ENCODE results near the gene CDK2. TPM values are rescaled to one million over a fixed set of nuclear protein-coding genes. Genes with fewer than 3 reads are reported as not detected.

The CDK2 gene
- total RNA-seq, 4 donors from 2014 or later = 18.3 to 25.2 (median 24.0) TPM

DNA sequence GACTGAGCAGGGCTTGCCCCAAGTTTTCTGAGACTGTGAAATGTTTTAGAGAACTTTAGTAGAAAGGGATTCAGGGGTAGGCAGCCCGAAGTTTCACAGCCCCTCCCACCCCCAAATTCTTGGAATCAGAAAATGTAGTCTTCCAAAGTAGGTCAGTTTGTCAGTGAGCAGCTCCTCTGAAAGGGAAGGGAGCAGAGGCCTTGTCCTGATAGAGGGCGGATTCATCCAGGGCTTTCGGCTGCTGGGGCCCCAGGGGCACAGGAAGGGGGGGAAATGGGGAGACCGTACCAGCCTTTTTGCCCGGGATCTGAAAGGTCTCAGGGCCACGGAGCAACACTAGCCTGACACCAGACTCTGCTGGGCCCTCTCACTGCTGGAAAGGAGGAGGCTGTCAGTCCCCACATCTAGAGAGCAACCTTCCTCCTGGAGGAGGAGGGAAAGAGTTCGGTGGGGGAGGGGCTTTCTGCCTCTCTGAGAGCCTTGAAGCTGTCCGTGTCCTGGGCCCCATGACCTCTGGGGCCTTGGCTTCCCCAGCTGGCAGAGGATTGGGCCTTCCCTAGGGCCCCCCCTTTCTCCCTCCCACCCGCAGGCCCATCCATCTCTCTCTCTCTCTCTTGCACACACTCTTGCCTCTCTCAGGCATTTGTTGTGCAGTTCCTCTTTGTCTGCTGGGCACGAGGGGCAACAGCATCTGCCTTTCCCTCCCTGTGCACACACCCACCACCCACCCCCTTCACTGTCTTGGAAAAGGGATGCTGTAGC is 54.0 kb downstream of the CDK2 start, which contains the start of gene IKZF4:
IKZF4 (plus strand) TSS at position 621 of the 762 bp plus-strand sequence. CDS start 451 bp downstream, outside the sequence.
- H3K4me3 ChIP-seq (ENCODE audit: low read depth, poor library complexity, severe bottlenecking) = no peak within 1 kb of the TSS
- no peak for DNase-seq (ENCODE audit: low spot score in 2 of 2)
- 44 to 49% methylated on average over 10 of the region's 10 CpGs for WGBS, 2 donors
- intact Hi-C loops (cut with DNase I; ENCODE audit: low total_unique reads) = no loop called here
- TF ChIP-seq POLR2A (IDR thresholded peaks at IDR 0.05) = no peak
- TF ChIP-seq, protein P1, sequence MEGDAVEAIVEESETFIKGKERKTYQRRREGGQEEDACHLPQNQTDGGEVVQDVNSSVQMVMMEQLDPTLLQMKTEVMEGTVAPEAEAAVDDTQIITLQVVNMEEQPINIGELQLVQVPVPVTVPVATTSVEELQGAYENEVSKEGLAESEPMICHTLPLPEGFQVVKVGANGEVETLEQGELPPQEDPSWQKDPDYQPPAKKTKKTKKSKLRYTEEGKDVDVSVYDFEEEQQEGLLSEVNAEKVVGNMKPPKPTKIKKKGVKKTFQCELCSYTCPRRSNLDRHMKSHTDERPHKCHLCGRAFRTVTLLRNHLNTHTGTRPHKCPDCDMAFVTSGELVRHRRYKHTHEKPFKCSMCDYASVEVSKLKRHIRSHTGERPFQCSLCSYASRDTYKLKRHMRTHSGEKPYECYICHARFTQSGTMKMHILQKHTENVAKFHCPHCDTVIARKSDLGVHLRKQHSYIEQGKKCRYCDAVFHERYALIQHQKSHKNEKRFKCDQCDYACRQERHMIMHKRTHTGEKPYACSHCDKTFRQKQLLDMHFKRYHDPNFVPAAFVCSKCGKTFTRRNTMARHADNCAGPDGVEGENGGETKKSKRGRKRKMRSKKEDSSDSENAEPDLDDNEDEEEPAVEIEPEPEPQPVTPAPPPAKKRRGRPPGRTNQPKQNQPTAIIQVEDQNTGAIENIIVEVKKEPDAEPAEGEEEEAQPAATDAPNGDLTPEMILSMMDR (IDR thresholded peaks at IDR 0.05) = no peak

DNA sequence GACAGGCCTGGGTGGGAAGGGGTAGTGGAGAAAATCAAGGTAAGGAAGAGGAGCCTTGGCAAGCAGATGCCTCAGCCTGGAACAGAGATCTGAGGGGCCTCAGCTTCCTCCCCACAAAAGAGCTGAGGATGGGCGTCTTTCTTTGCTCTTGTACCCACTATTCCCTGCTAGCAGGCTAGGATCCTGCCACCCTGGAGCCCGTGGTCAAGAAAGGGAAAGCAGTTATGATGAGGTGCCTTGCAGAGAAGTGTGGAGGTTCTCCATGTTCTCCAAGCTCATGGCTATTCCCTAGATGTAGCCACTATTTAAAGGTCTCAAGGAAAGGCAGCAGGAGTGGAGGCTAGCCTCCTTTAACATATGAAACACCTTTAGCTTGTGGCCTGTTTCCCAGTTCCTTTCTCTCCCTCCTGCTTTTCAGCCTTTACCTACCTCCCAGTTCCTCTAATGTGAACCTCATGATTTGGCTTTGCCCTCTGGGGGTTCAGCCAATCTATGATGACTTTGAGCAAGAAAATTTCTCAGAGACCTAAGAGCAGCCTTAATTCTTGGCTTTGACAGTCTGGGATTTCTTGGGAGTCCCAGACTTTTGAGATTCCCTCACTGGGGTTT is 55.4 kb downstream of the CDK2 start:
- TF ChIP-seq, protein P1 (IDR thresholded peaks at IDR 0.05) = no peak
- no peak for TF ChIP-seq POLR2A (IDR thresholded peaks at IDR 0.05)
- no peak overlapping the region for H3K4me3 ChIP-seq (ENCODE audit: low read depth, poor library complexity, severe bottlenecking)
- no peak for DNase-seq (ENCODE audit: low spot score in 2 of 2)
- intact Hi-C loops (cut with DNase I; ENCODE audit: low total_unique reads) = no loop called here
- WGBS, 2 donors = 66 to 76% methylated on average over 2 of the region's 2 CpGs

Other genes with a start within 250 kb of the CDK2 start
- 1 to 10 TPM; 2.5 to 8.9 (median 4.3) TPM for gene RDH5, start 246.4 kb upstream of the CDK2 start, total RNA-seq
- gene CD63, start 237.8 kb upstream of the CDK2 start, total RNA-seq = 100 to 1,000 TPM; 151 to 408 (median 196) TPM
- gene GDF11, start 223.7 kb upstream of the CDK2 start, total RNA-seq = 1 to 10 TPM in 1 of 4 donors, under 1 TPM in 3; 0.23 to 2.7 (median 0.57) TPM
- 10 to 100 TPM; 36.8 to 62.1 (median 59.6) TPM for gene SARNP, start 149.1 kb upstream of the CDK2 start, total RNA-seq
- gene ORMDL2, start 148.8 kb upstream of the CDK2 start, total RNA-seq = 10 to 100 TPM; 10.7 to 21.5 (median 17.8) TPM
- 10 to 100 TPM; 25.8 to 39.3 (median 36.1) TPM for gene DNAJC14, start 137.2 kb upstream of the CDK2 start, total RNA-seq
- gene MMP19, start 123.9 kb upstream of the CDK2 start, total RNA-seq = 1 to 10 TPM; 3.4 to 9.0 (median 5.1) TPM
- gene PYM1, start 38.9 kb upstream of the CDK2 start, total RNA-seq = 10 to 100 TPM; 46.8 to 63.7 (median 49.1) TPM
- 100 to 1,000 TPM; 139 to 354 (median 176) TPM for gene DGKA, start 35.7 kb upstream of the CDK2 start, total RNA-seq
- gene PMEL, start 788 bp upstream of the CDK2 start, total RNA-seq = 10 to 100 TPM; 17.2 to 49.3 (median 34.2) TPM
- 100 to 1,000 TPM in 3 of 4 donors, 10 to 100 TPM in 1; 96.9 to 141 (median 129) TPM for gene RAB5B, start 7.2 kb downstream of the CDK2 start, total RNA-seq
- 10 to 100 TPM in 3 of 4 donors, 1 to 10 TPM in 1; 7.6 to 21.4 (median 13.8) TPM for gene SUOX, start 30.4 kb downstream of the CDK2 start, total RNA-seq
- gene IKZF4, start 54.2 kb downstream of the CDK2 start, total RNA-seq = 1 to 10 TPM; 2.4 to 5.8 (median 3.4) TPM
- gene RPS26, start 75.1 kb downstream of the CDK2 start, total RNA-seq = 1,000 to 10,000 TPM in 1 of 4 donors, 100 to 1,000 TPM in 3; 390 to 2,886 (median 552) TPM
- gene ERBB3, start 113.3 kb downstream of the CDK2 start, total RNA-seq = 100 to 1,000 TPM; 177 to 209 (median 202) TPM
- gene PA2G4, start 137.7 kb downstream of the CDK2 start, total RNA-seq = 100 to 1,000 TPM; 118 to 201 (median 130) TPM
- 1,000 to 10,000 TPM; 3,201 to 5,967 (median 4,725) TPM for gene RPL41, start 149.8 kb downstream of the CDK2 start, total RNA-seq
- gene ZC3H10, start 151.4 kb downstream of the CDK2 start, total RNA-seq = 1 to 10 TPM; 3.4 to 4.4 (median 3.7) TPM
- gene ESYT1, start 161.4 kb downstream of the CDK2 start, total RNA-seq = 10 to 100 TPM; 51.2 to 84.1 (median 64.9) TPM
- 10 to 100 TPM in 3 of 4 donors, 1 to 10 TPM in 1; 9.0 to 40.1 (median 22.5) TPM for gene MYL6B, start 185.8 kb downstream of the CDK2 start, total RNA-seq
- gene MYL6, start 191.5 kb downstream of the CDK2 start, total RNA-seq = 1,000 to 10,000 TPM in 1 of 4 donors, 100 to 1,000 TPM in 3; 700 to 1,156 (median 824) TPM
- 10 to 100 TPM; 55.3 to 90.5 (median 63.5) TPM for gene SMARCC2, start 222.7 kb downstream of the CDK2 start, total RNA-seq

All from lower leg skin (tissue), 4 donors.